Prostate gland (tissue), 2 donors: Measurements from ENCODE around the gene APOOL. TPM values are rescaled to one million over a fixed set of nuclear protein-coding genes. Genes with fewer than 3 reads are reported as not detected.
A peak's percentile ranks its signal among the peaks of the same experiment; 100 is the strongest.
"Not testable (repeated sequence)": the region's sequence is repeated elsewhere in the genome, so short reads cannot be mapped to it uniquely, and the experiment has no call there.

ENCODE experiments used
- DNase-seq: peaks from one replicate; pipeline ENCODE4 v3.0.0-alpha.2; 2019; ENCODE audit warnings: low spot score
- H3K27ac ChIP-seq, 2 donors: fragments of 200-600 bp; sonication (generic); 2 replicates each; pipeline ENCODE4 v1.5.1; 2017 to 2019
- H3K27me3 ChIP-seq: fragments of 200-600 bp; sonication (generic); replicated peaks from 2 replicates; pipeline ENCODE4 v1.5.1; 2019; ENCODE audit not compliant: insufficient read depth
- H3K36me3 ChIP-seq, 2 donors: fragments of 200-600 bp; sonication (generic); 1 replicate in 1 of 2; 2 replicates in 1 of 2; pipeline versions ENCODE4 v1.5.1 to v1.8.1; 2017 to 2019
- H3K4me1 ChIP-seq: fragments of 200-600 bp; sonication (generic); replicated peaks from 2 replicates; pipeline ENCODE4 v1.5.1; 2019
- H3K4me3 ChIP-seq, 2 donors: fragments of 200-600 bp; sonication (generic); 2 replicates each; pipeline ENCODE4 v1.5.1; 2017 to 2019
- H3K9me3 ChIP-seq: fragments of 200-600 bp; sonication (generic); 2 replicates; pipeline ENCODE4 v1.5.1; 2017
- CTCF ChIP-seq, 4 experiments: fragments of 200-600 bp in 2 of 4; fragments of 450-650 bp in 2 of 4; sonication (generic) in 2 of 4; IDR thresholded peaks; 1 replicate in 3 of 4; 2 replicates in 1 of 4; pipeline ENCODE4 v1.5.1; 2016 to 2019; ENCODE audit warnings: antibody characterized with exemption in 4 of 4, mild to moderate bottlenecking in 2 of 4, moderate library complexity in 2 of 4
- POLR2A ChIP-seq: fragments of 450-650 bp; IDR thresholded peaks from one replicate; pipeline ENCODE4 v1.6.1; 2016; ENCODE audit warnings: antibody characterized with exemption, mild to moderate bottlenecking
- POLR2AphosphoS5 ChIP-seq: sonication (generic); formaldehyde crosslinking; IDR thresholded peaks from one replicate; pipeline ENCODE4 v1.6.1; 2017; ENCODE audit warnings: antibody characterized with exemption
- WGBS: methylation state at CpG from one replicate; pipeline ENCODE4 v1.1.5; 2018; 5-methylcytosine and 5-hydroxymethylcytosine counted together
- intact Hi-C: fragments of 100-400 bp; cut with DNase I; formaldehyde crosslinking; loops from one replicate; pipeline ENCODE4 v1.14.2; 2022
- total RNA-seq, 2 donors: library from RNA; depleted of rRNA; stranded (reverse); fragments of >200 nt; gene quantifications; one replicate each; pipeline ENCODE4 v1.1.0, GENCODE V29; 2016

APOOL gene
- 10 to 100 TPM in 1 of 2 donors, 1 to 10 TPM in 1; 9.9 to 10.8 TPM for total RNA-seq

GRCh38 chrX:85003655-85004244 is at the start of gene APOOL:
APOOL (plus strand) TSS chrX:85003877; CDS start chrX:85003913, 36 bp downstream.
- Histone ChIP-seq H3K27ac (peak within 1 kb of the TSS; percentile 58 to 71), H3K36me3 (no peaks in the 10 kb centered on the region), H3K4me1 (no peaks in the 10 kb centered on the region), H3K4me3 (peak within 1 kb of the TSS; percentile 38 to 42), H3K9me3 (no peaks in the 10 kb centered on the region), H3K27me3 (no peaks in the 10 kb centered on the region)
- intact Hi-C loops: no loop called here
- under 1% methylated on average over 24 of the region's 24 CpGs for WGBS
- peak; percentile 69 for TF ChIP-seq POLR2AphosphoS5
- peak; percentile 26 for TF ChIP-seq POLR2A
- TF ChIP-seq CTCF (IDR thresholded peaks at IDR 0.05): no peak
- DNase-seq: peak; percentile 78

- DNase-seq: no peak
- Histone ChIP-seq H3K4me1 (no peaks in the 10 kb centered on the region), H3K27me3 (no peaks in the 10 kb centered on the region), H3K27ac (no peak overlapping the region), H3K9me3 (no peaks in the 10 kb centered on the region), H3K36me3 (no peaks in the 10 kb centered on the region), H3K4me3 (no peak overlapping the region)
- TF ChIP-seq CTCF (IDR thresholded peaks at IDR 0.05): no peak
- TF ChIP-seq POLR2AphosphoS5: no peak
- no peak for TF ChIP-seq POLR2A
- whole genome bisulfite sequencing: 53% methylated on average over 1 of the region's 1 CpG
- intact Hi-C loops: no loop called here
Observed at GRCh38 chrX:84956304-84956703, 47.4 kb upstream of the APOOL start.

- Histone ChIP-seq H3K4me3 (no peak overlapping the region), H3K36me3 (no peaks in the 10 kb centered on the region), H3K9me3 (no peaks in the 10 kb centered on the region), H3K27me3 (no peaks in the 10 kb centered on the region), H3K27ac (no peak overlapping the region), H3K4me1 (no peaks in the 10 kb centered on the region)
- DNase-seq: no peak
- intact Hi-C loops: no loop called here
- 91% methylated on average over 11 of the region's 19 CpGs for WGBS
- TF ChIP-seq POLR2AphosphoS5 (no peak), POLR2A (no peak), CTCF (IDR thresholded peaks at IDR 0.05) (no peak)
Observed at GRCh38 chrX:84974803-84975202, 28.9 kb upstream of the APOOL start.

- H3K27me3 ChIP-seq, H3K27ac ChIP-seq, H3K4me1 ChIP-seq, intact Hi-C loops, H3K4me3 ChIP-seq, DNase-seq, H3K9me3 ChIP-seq, H3K36me3 ChIP-seq: not testable (repeated sequence)
- 97% methylated on average over 5 of the region's 5 CpGs for WGBS
Observed at GRCh38 chrX:84991739-84992138, 11.9 kb upstream of the APOOL start.

- H3K36me3 ChIP-seq: no peaks in the 10 kb centered on the region
- intact Hi-C loops: no loop called here
- no peak overlapping the region for H3K27ac ChIP-seq
- H3K4me3 ChIP-seq: no peak overlapping the region
- H3K9me3 ChIP-seq: no peaks in the 10 kb centered on the region
- WGBS: 79% methylated on average over 1 of the region's 1 CpG
- no peaks in the 10 kb centered on the region for H3K4me1 ChIP-seq
- DNase-seq: no peak
- TF ChIP-seq CTCF (IDR thresholded peaks at IDR 0.05) (no peak), POLR2A (no peak), POLR2AphosphoS5 (no peak)
- no peaks in the 10 kb centered on the region for H3K27me3 ChIP-seq
Observed at GRCh38 chrX:84993150-84993549, 10.5 kb upstream of the APOOL start.
